Smooth muscle cell (in vitro differentiated cells): ENCODE measurements around the gene GAL. TPM values are rescaled to one million over a fixed set of nuclear protein-coding genes. Genes with fewer than 3 reads are reported as not detected.

ENCODE experiments used
- DNase-seq: peaks from one replicate; lab custom pipeline; 2025; ENCODE audit not compliant: unreplicated experiment; lab: John Stamatoyannopoulos, UW
- H2AFZ ChIP-seq: fragments of 200-600 bp; sonication (generic); 2 replicates; pipeline ENCODE4 v1.6.0; 2016; ENCODE audit warnings: antibody characterized with exemption, low read depth, mild to moderate bottlenecking
- H3F3A ChIP-seq: fragments of 200-600 bp; sonication (generic); 2 replicates; pipeline ENCODE4 v1.6.0; 2017; ENCODE audit warnings: antibody characterized with exemption, low read depth
- H3K27ac ChIP-seq: fragments of 200-600 bp; sonication (generic); 2 replicates; pipeline ENCODE4 v1.5.1; 2016; ENCODE audit warnings: low read depth, mild to moderate bottlenecking
- H3K27me3 ChIP-seq: fragments of 200-600 bp; sonication (generic); 2 replicates; pipeline ENCODE4 v1.6.1; 2016; ENCODE audit warnings: low read depth, mild to moderate bottlenecking
- H3K36me3 ChIP-seq: fragments of 200-600 bp; sonication (generic); 2 replicates; pipeline ENCODE4 v1.5.1; 2016; ENCODE audit warnings: low read depth
- H3K4me1 ChIP-seq: fragments of 200-600 bp; sonication (generic); 2 replicates; pipeline ENCODE4 v1.5.1; 2016; ENCODE audit warnings: low read depth
- H3K4me2 ChIP-seq: fragments of 200-600 bp; sonication (generic); 2 replicates; pipeline ENCODE4 v1.6.0; 2016; ENCODE audit warnings: mild to moderate bottlenecking
- H3K4me3 ChIP-seq: fragments of 200-600 bp; sonication (generic); 2 replicates; pipeline ENCODE4 v1.5.1; 2016; ENCODE audit warnings: mild to moderate bottlenecking
- H3K79me2 ChIP-seq: fragments of 200-600 bp; sonication (generic); 2 replicates; pipeline ENCODE4 v1.6.0; 2016; ENCODE audit warnings: low read depth, mild to moderate bottlenecking
- H3K9ac ChIP-seq: fragments of 200-600 bp; sonication (generic); 2 replicates; pipeline ENCODE4 v1.6.0; 2016; ENCODE audit warnings: low read depth
- H3K9me3 ChIP-seq: fragments of 200-600 bp; sonication (generic); replicated peaks from 2 replicates; pipeline ENCODE4 v1.5.1; 2016; ENCODE audit warnings: low read depth
- H4K20me1 ChIP-seq: fragments of 200-600 bp; sonication (generic); 2 replicates; pipeline ENCODE4 v1.6.0; 2016; ENCODE audit warnings: low read depth
- CTCF ChIP-seq: fragments of 200-600 bp; sonication (generic); IDR thresholded peaks from 2 replicates; pipeline ENCODE4 v1.5.1; 2017; ENCODE audit warnings: borderline replicate concordance, mild to moderate bottlenecking, antibody characterized with exemption; ENCODE audit not compliant: insufficient read depth, poor library complexity, severe bottlenecking
- WGBS: methylation state at CpG from one replicate; pipeline ENCODE4 v1.1.7; 2016; ENCODE audit warnings: low lambda C conversion rate; 5-methylcytosine and 5-hydroxymethylcytosine counted together
- polyA plus RNA-seq: library from polyadenylated mRNA; unstranded; fragments of >200 nt; fragmentation: Nextera tagmentation; extraction: Ambion mirVana; gene quantifications from 2 replicates; pipeline ENCODE4 v1.2.1, GENCODE V29; 2016
- total RNA-seq: library from RNA; depleted of rRNA; stranded (reverse); fragments of >200 nt; gene quantifications from 2 replicates; pipeline ENCODE4 v1.2.3, GENCODE V29; 2014

The GAL gene
- total and polyA plus RNA-seq, 2 experiments from 2014 or later = 19.4 to 61.5 TPM

GRCh38 chr11:68691402-68691784 is 7.0 kb downstream of the GAL start:
- no peaks in the 10 kb centered on the region for H3K79me2 ChIP-seq
- peaks cover 3% of the 10 kb centered on the region for H3K27me3 ChIP-seq
- H3K4me2 ChIP-seq = no peak overlapping the region
- TF ChIP-seq CTCF = no peak
- H2AFZ ChIP-seq = no peak overlapping the region
- no peaks in the 10 kb centered on the region for H3K36me3 ChIP-seq
- H3K9me3 ChIP-seq = no peaks in the 10 kb centered on the region
- DNase-seq = no peak
- no peak overlapping the region for H3K4me3 ChIP-seq
- no peak overlapping the region for H3K9ac ChIP-seq
- H3K4me1 ChIP-seq = no peaks in the 10 kb centered on the region
- H3F3A ChIP-seq = no peaks in the 10 kb centered on the region
- 81% methylated on average over 9 of the region's 9 CpGs for WGBS
- no peak overlapping the region for H3K27ac ChIP-seq
- no peaks in the 10 kb centered on the region for H4K20me1 ChIP-seq

GRCh38 chr11:68692115-68692514 is 7.8 kb downstream of the GAL start:
- Histone ChIP-seq H3K36me3 (no peaks in the 10 kb centered on the region), H3K27me3 (peaks cover 2% of the 10 kb centered on the region), H3K4me3 (no peak overlapping the region), H3K9me3 (no peaks in the 10 kb centered on the region), H3K9ac (no peak overlapping the region), H4K20me1 (no peaks in the 10 kb centered on the region), H3K79me2 (no peaks in the 10 kb centered on the region), H3K4me2 (no peak overlapping the region), H2AFZ (no peak overlapping the region), H3K27ac (no peak overlapping the region), H3F3A (no peaks in the 10 kb centered on the region), H3K4me1 (no peaks in the 10 kb centered on the region)
- no peak for DNase-seq
- TF ChIP-seq CTCF = no peak
- 95% methylated on average over 10 of the region's 10 CpGs for WGBS

- 89% methylated on average over 15 of the region's 15 CpGs for WGBS
- H3K4me1 ChIP-seq = no peaks in the 10 kb centered on the region
- TF ChIP-seq CTCF = no peak
Observed at GRCh38 chr11:68692871-68693483, 8.6 kb downstream of the GAL start.

GRCh38 chr11:68693484-68693882 is 9.1 kb downstream of the GAL start:
- Histone ChIP-seq H3F3A (no peaks in the 10 kb centered on the region), H3K79me2 (no peaks in the 10 kb centered on the region), H4K20me1 (no peaks in the 10 kb centered on the region), H3K4me3 (no peak overlapping the region), H3K27me3 (peaks cover 2% of the 10 kb centered on the region), H3K4me1 (no peaks in the 10 kb centered on the region), H3K9me3 (no peaks in the 10 kb centered on the region), H3K27ac (no peak overlapping the region), H2AFZ (no peak overlapping the region), H3K4me2 (no peak overlapping the region), H3K9ac (no peak overlapping the region), H3K36me3 (no peaks in the 10 kb centered on the region)
- no peak for DNase-seq
- 97% methylated on average over 10 of the region's 10 CpGs for WGBS
- no peak for TF ChIP-seq CTCF

More at GRCh38 chr11:68692871-68693483, 8.6 kb downstream of the GAL start:
- H3K9me3 ChIP-seq = no peaks in the 10 kb centered on the region
- H3K79me2 ChIP-seq = no peaks in the 10 kb centered on the region
- no peak overlapping the region for H3K4me2 ChIP-seq
- H3K27ac ChIP-seq = no peak overlapping the region
- no peaks in the 10 kb centered on the region for H4K20me1 ChIP-seq
- H3K36me3 ChIP-seq = no peaks in the 10 kb centered on the region
- H3K9ac ChIP-seq = no peak overlapping the region
- no peak for DNase-seq
- peaks cover 2% of the 10 kb centered on the region for H3K27me3 ChIP-seq
- no peak overlapping the region for H2AFZ ChIP-seq
- no peak overlapping the region for H3K4me3 ChIP-seq
- no peaks in the 10 kb centered on the region for H3F3A ChIP-seq
